Endothelial cell of umbilical vein (primary cell): ENCODE data around the gene TTLL11. TPM values are rescaled to one million over a fixed set of nuclear protein-coding genes. Genes with fewer than 3 reads are reported as not detected.

Experiments used
- BruUV-seq: library from RNA; stranded (reverse); fragments of 400-500 nt; replicated peaks from 2 replicates; lab custom pipeline; 2021; lab: Mats Ljungman, UMichigan
- CTCF ChIA-PET: fragments of 300-600, 350-600 bp; sonication (Branson Sonifier 250); formaldehyde crosslinking; loops from one replicate; lab custom pipeline; 2021; ENCODE audit warnings: antibody characterized with exemption, inconsistent platforms; lab: Charles Lee
- POLR2A ChIA-PET: fragments of 300-600, 350-600 bp; sonication (Branson Sonifier 250); formaldehyde crosslinking; loops from one replicate; lab custom pipeline; 2021; ENCODE audit warnings: antibody characterized with exemption, inconsistent platforms; lab: Charles Lee
- DNase-seq: peaks from one replicate; pipeline ENCODE4 v3.0.0-alpha.2; 2011; ENCODE audit warnings: low read depth, low spot score
- FAIRE-seq: peaks from 2 replicates; lab custom pipeline; 2011; peaks lifted over from hg19 to GRCh38; lab: Jason Lieb, UNC
- H2AFZ ChIP-seq: 2 replicates; pipeline ENCODE4 v1.6.0; 2012; ENCODE audit warnings: low read depth, low read length, control low read depth, inconsistent platforms
- H3K27ac ChIP-seq: 2 replicates; pipeline ENCODE4 v1.5.1; 2011; ENCODE audit warnings: low read depth, mild to moderate bottlenecking, control low read depth, low read length, moderate library complexity; ENCODE audit not compliant: insufficient read depth
- H3K27me3 ChIP-seq, 2 experiments: 2 replicates each; pipeline versions ENCODE4 v1.6.0 to v1.6.1; 2011; ENCODE audit warnings: low read length in 2 of 2, mixed read lengths in 1 of 2; ENCODE audit not compliant: control insufficient read depth in 2 of 2, insufficient read depth in 2 of 2
- H3K36me3 ChIP-seq, 2 experiments: 2 replicates in 1 of 2; 3 replicates in 1 of 2; pipeline ENCODE4 v1.5.1; 2011; ENCODE audit warnings: low read length in 2 of 2, mild to moderate bottlenecking in 1 of 2, moderate library complexity in 1 of 2; ENCODE audit not compliant: control insufficient read depth in 2 of 2, insufficient read depth in 2 of 2; ENCODE audit errors: extremely low read depth in 1 of 2
- H3K4me1 ChIP-seq: 3 replicates; pipeline ENCODE4 v1.5.1; 2011; ENCODE audit warnings: mild to moderate bottlenecking, low read length; ENCODE audit not compliant: control insufficient read depth, insufficient read depth; ENCODE audit errors: extremely low read depth
- H3K4me2 ChIP-seq: 2 replicates; pipeline ENCODE4 v1.6.1; 2011; ENCODE audit warnings: low read length, control low read depth, mixed read lengths; ENCODE audit not compliant: insufficient read depth
- H3K4me3 ChIP-seq, 3 experiments: fragments of 200-600 bp in 1 of 3; sonication (generic), shearing (Covaris generic) in 1 of 3; replicated peaks in 1 of 3; 2 replicates each; pipeline ENCODE4 v1.5.1; 2011 to 2016; ENCODE audit warnings: control low read depth in 3 of 3, low read length in 3 of 3, mild to moderate bottlenecking in 2 of 3, inconsistent platforms in 1 of 3, low read depth in 1 of 3, moderate library complexity in 1 of 3; ENCODE audit not compliant: insufficient read depth in 1 of 3
- H3K79me2 ChIP-seq: 2 replicates; pipeline ENCODE4 v1.6.0; 2012; ENCODE audit warnings: low read length, inconsistent platforms; ENCODE audit not compliant: control insufficient read depth, insufficient read depth
- H3K9ac ChIP-seq: replicated peaks from 2 replicates; pipeline ENCODE3; 2011; ENCODE audit warnings: low read length, control low read depth; ENCODE audit not compliant: insufficient read depth; ENCODE audit errors: extremely low read depth
- H3K9me1 ChIP-seq: replicated peaks from 3 replicates; pipeline ENCODE4 v1.6.0; 2011; ENCODE audit warnings: mild to moderate bottlenecking, low read length; ENCODE audit not compliant: control insufficient read depth, insufficient read depth; ENCODE audit errors: extremely low read depth
- H3K9me3 ChIP-seq: replicated peaks from 2 replicates; pipeline ENCODE4 v1.5.1; 2012; ENCODE audit warnings: low read length, inconsistent platforms; ENCODE audit not compliant: control insufficient read depth, insufficient read depth
- H4K20me1 ChIP-seq: replicated peaks from 2 replicates; pipeline ENCODE3; 2011; ENCODE audit warnings: mild to moderate bottlenecking, low read length; ENCODE audit not compliant: control insufficient read depth, insufficient read depth; ENCODE audit errors: extremely low read depth
- CTCF ChIP-seq, 2 donors: IDR thresholded peaks; 1 replicate in 1 of 2; 2 replicates in 1 of 2; pipeline ENCODE4 v1.5.1; 2011; ENCODE audit warnings: low read length in 2 of 2, mild to moderate bottlenecking in 2 of 2, moderate library complexity in 2 of 2, control low read depth in 1 of 2, inconsistent platforms in 1 of 2, low read depth in 1 of 2; ENCODE audit not compliant: insufficient read depth in 1 of 2; ENCODE audit errors: extremely low read depth in 1 of 2
- EZH2 ChIP-seq: IDR thresholded peaks from 2 replicates; pipeline ENCODE4 v1.6.1; 2012; ENCODE audit warnings: borderline replicate concordance, low read depth, mild to moderate bottlenecking, moderate library complexity, low read length, inconsistent platforms; ENCODE audit not compliant: severe bottlenecking
- FOS ChIP-seq: IDR thresholded peaks from 2 replicates; pipeline ENCODE4 v1.6.1; 2011; ENCODE audit warnings: mild to moderate bottlenecking, low read length, moderate library complexity, borderline replicate concordance; ENCODE audit not compliant: insufficient read depth
- MAX ChIP-seq: IDR thresholded peaks from 2 replicates; pipeline ENCODE4 v1.6.1; 2011; ENCODE audit not compliant: insufficient read depth, insufficient read length
- POLR2AphosphoS5 ChIP-seq: IDR thresholded peaks from 2 replicates; pipeline ENCODE4 v1.6.1; 2012; ENCODE audit warnings: low read depth, mild to moderate bottlenecking, control low read depth, low read length, moderate library complexity; ENCODE audit not compliant: insufficient read depth
- dilution Hi-C: fragments of 300-500 bp; cut with MboI; formaldehyde crosslinking; loops from one replicate; pipeline ENCODE4 v1.15.0; 2019; ENCODE audit warnings: low sequenced_read_pairs; ENCODE audit not compliant: extremely low pct_ligation_motif_present
- intact Hi-C: fragments of 100-400 bp; cut with micrococcal nuclease; formaldehyde crosslinking; loops from one replicate; pipeline ENCODE4 v1.10.0; 2022
- polyA plus RNA-seq, 4 experiments: library from polyadenylated mRNA; depleted of rRNA in 3 of 4; stranded (reverse) in 3 of 4; unstranded in 1 of 4; fragments of >200 nt; gene quantifications; 2 replicates each; pipeline versions ENCODE4 v1.2.1 to v1.2.3, GENCODE V29; 2011 to 2012; ENCODE audit warnings: missing spikeins in 1 of 4
- total RNA-seq: library from RNA; stranded (reverse); gene quantifications from 2 replicates; pipeline ENCODE4 v1.2.3, GENCODE V29; 2021

Gene TTLL11
- total and polyA plus RNA-seq, 2 donors (not counting 3 experiments of a cell fraction or from before 2014, with no cell fraction given): 4.9 to 5.1 TPM

- H3K79me2 ChIP-seq: no peaks in the 10 kb centered on the region
- intact Hi-C loops (loop anchor here (2.0 kb wide), 2 partner anchors 75 to 545 kb away; no protein-coding TSS in a partner anchor), dilution Hi-C loops (no loop called here)
- peaks cover 0 to 2% of the 10 kb centered on the region in 2 experiments for H3K27me3 ChIP-seq
- no peaks in the 10 kb centered on the region for H3K9me3 ChIP-seq
- H3K36me3 ChIP-seq: no peaks in the 10 kb centered on the region
- FAIRE-seq: no peak
- POLR2A ChIA-PET: no interaction called here
- peak overlapping the region; percentile 74 to 82 (median 78) for H3K4me3 ChIP-seq
- H3K4me1 ChIP-seq: peaks cover 11% of the 10 kb centered on the region
- H3K9me1 ChIP-seq: no peaks in the 10 kb centered on the region
- peak overlapping the region; percentile 89 for H2AFZ ChIP-seq
- peak overlapping the region; percentile 46 for H3K9ac ChIP-seq
- CTCF ChIA-PET: interaction anchor here (1.2 to 2.6 kb wide), 5 partner anchors 33 to 546 kb away, joined by 3 to 12 read pairs (median 4); no protein-coding TSS in a partner anchor
- no peak for TF ChIP-seq EZH2
- TF ChIP-seq MAX: no peak
- no peak for TF ChIP-seq FOS
- TF ChIP-seq CTCF (IDR thresholded peaks at IDR 0.05; ENCODE audit: extremely low read depth in 1 of 2, insufficient read depth in 1 of 2, low read depth in 1 of 2, low read length in 2 of 2): no peak
- no peak for TF ChIP-seq POLR2AphosphoS5
- BruUV-seq: TSS peak; percentile 55
- no peak for DNase-seq
- H4K20me1 ChIP-seq: no peaks in the 10 kb centered on the region
- no peak overlapping the region for H3K27ac ChIP-seq
- peak overlapping the region; percentile 39 for H3K4me2 ChIP-seq
Observed at GRCh38 chr9:122091682-122092592, 1.2 kb downstream of the TTLL11 start.
